Parathyroid adenoma (tissue), 2 donors: ENCODE measurements around the gene TFCP2L1.

Experiments used
- H2AFZ ChIP-seq: fragments of 300-600 bp; sonication (generic); one replicate; pipeline ENCODE4 v1.7.0; 2017; ENCODE audit warnings: antibody characterized with exemption, mild to moderate bottlenecking
- H3K27ac ChIP-seq: fragments of 300-600 bp; sonication (generic); one replicate; pipeline ENCODE4 v1.7.0; 2017
- H3K27me3 ChIP-seq: fragments of 300-600 bp; sonication (generic); one replicate; pipeline ENCODE4 v1.7.0; 2017; ENCODE audit warnings: low read length; ENCODE audit not compliant: control insufficient read depth, insufficient read depth
- H3K36me3 ChIP-seq: fragments of 300-600 bp; sonication (generic); one replicate; pipeline ENCODE4 v1.7.0; 2017; ENCODE audit warnings: low read length; ENCODE audit not compliant: control insufficient read depth, insufficient read depth
- H3K4me1 ChIP-seq: fragments of 300-600 bp; sonication (generic); one replicate; pipeline ENCODE4 v1.7.0; 2017; ENCODE audit warnings: control low read depth
- H3K4me2 ChIP-seq: fragments of 300-600 bp; sonication (generic); one replicate; pipeline ENCODE4 v1.7.0; 2017; ENCODE audit warnings: low read length
- H3K4me3 ChIP-seq: fragments of 300-600 bp; sonication (generic); one replicate; pipeline ENCODE4 v1.7.0; 2017; ENCODE audit warnings: low read depth, low read length
- H3K79me2 ChIP-seq: fragments of 300-600 bp; sonication (generic); one replicate; pipeline ENCODE4 v1.7.0; 2017; ENCODE audit warnings: control low read depth
- H3K9ac ChIP-seq: fragments of 300-600 bp; sonication (generic); one replicate; pipeline ENCODE4 v1.7.0; 2017; ENCODE audit warnings: mild to moderate bottlenecking
- H3K9me3 ChIP-seq: fragments of 300-600 bp; sonication (generic); one replicate; pipeline ENCODE4 v1.7.0; 2017; ENCODE audit warnings: low read length; ENCODE audit not compliant: control insufficient read depth
- TF ChIP-seq, protein P1 (sequence below): fragments of 300-600 bp; sonication (generic); IDR thresholded peaks from one replicate; pipeline ENCODE4 v1.7.0; 2017; ENCODE audit warnings: antibody characterized with exemption, mild to moderate bottlenecking
- donor health status: primary hyperparathyroidism.

The TFCP2L1 gene

GRCh38 chr2:121236650-121237180 lies 48.3 kb downstream of the TFCP2L1 start:
- Histone ChIP-seq H3K9me3 (no peaks in the 10 kb centered on the region), H3K27me3 (no peaks in the 10 kb centered on the region), H3K4me3 (no peak overlapping the region), H3K27ac (no peak overlapping the region), H2AFZ (no peak overlapping the region), H3K9ac (no peak overlapping the region), H3K79me2 (no peaks in the 10 kb centered on the region), H3K4me2 (no peak overlapping the region), H3K36me3 (no peaks in the 10 kb centered on the region), H3K4me1 (no peaks in the 10 kb centered on the region)
- TF ChIP-seq, protein P1, sequence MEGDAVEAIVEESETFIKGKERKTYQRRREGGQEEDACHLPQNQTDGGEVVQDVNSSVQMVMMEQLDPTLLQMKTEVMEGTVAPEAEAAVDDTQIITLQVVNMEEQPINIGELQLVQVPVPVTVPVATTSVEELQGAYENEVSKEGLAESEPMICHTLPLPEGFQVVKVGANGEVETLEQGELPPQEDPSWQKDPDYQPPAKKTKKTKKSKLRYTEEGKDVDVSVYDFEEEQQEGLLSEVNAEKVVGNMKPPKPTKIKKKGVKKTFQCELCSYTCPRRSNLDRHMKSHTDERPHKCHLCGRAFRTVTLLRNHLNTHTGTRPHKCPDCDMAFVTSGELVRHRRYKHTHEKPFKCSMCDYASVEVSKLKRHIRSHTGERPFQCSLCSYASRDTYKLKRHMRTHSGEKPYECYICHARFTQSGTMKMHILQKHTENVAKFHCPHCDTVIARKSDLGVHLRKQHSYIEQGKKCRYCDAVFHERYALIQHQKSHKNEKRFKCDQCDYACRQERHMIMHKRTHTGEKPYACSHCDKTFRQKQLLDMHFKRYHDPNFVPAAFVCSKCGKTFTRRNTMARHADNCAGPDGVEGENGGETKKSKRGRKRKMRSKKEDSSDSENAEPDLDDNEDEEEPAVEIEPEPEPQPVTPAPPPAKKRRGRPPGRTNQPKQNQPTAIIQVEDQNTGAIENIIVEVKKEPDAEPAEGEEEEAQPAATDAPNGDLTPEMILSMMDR: no peak

DNA sequence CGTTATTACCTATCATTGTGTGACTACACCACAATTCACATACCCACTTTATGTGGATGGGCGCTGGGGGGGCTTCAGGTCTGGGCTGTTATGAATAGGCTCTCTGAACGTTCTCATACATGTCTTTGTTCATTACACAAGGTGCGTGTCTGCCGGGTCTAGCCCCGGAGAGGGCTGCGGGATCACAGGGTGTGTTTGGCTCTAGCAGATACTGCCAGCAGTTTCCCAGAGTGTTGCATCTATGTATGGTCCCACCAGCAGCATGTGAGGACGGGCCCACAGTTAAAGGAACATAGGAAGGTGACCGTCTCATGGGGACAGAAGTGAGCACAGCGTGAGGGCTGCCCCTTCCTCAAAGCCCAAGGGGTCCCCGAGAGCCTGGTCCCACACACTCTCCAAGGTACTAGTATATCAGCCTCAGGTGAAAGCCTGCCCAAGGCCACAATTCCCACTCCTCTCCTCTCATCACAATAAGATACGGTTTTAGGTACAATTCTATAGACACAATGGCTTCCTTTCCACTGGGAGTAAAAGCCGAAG lies 48.8 kb downstream of the TFCP2L1 start:
- Histone ChIP-seq H3K36me3 (no peaks in the 10 kb centered on the region), H3K79me2 (no peaks in the 10 kb centered on the region), H2AFZ (no peak overlapping the region)

DNA sequence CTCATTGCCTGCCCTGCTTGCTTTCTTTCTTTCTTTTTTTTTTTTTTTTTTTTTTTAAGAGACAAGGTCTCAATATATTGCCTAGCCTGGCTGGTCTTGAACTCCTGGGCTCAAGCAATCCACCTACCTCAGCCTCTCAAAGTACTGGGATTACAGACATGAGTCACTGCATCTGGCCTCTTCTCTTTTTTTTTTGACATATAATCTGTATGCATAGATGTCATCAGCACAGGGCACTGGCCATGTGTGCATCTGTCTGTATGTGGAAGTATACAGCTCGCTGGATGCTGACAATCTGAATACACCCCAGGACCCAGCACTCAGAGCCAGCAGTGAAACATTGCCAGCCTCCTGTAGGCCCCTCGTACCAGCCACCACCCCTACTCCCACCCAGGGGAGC lies 49.5 kb downstream of the TFCP2L1 start:
- TF ChIP-seq, protein P1: no peak

More for the DNA sequence above, 48.8 kb downstream of the TFCP2L1 start:
- Histone ChIP-seq H3K4me1 (no peaks in the 10 kb centered on the region), H3K9ac (no peak overlapping the region), H3K9me3 (no peaks in the 10 kb centered on the region), H3K27me3 (no peaks in the 10 kb centered on the region), H3K27ac (no peak overlapping the region), H3K4me2 (no peak overlapping the region), H3K4me3 (no peak overlapping the region)
- TF ChIP-seq, protein P1: no peak

GRCh38 chr2:121234791-121235190 lies 50.2 kb downstream of the TFCP2L1 start:
- Histone ChIP-seq H3K9ac (no peak overlapping the region), H2AFZ (no peak overlapping the region), H3K36me3 (no peaks in the 10 kb centered on the region), H3K9me3 (no peaks in the 10 kb centered on the region), H3K27me3 (no peaks in the 10 kb centered on the region), H3K79me2 (no peaks in the 10 kb centered on the region), H3K4me3 (no peak overlapping the region), H3K4me1 (no peaks in the 10 kb centered on the region), H3K27ac (no peak overlapping the region), H3K4me2 (no peak overlapping the region)
- TF ChIP-seq, protein P1: no peak

More for the DNA sequence above, 49.5 kb downstream of the TFCP2L1 start:
- no peak overlapping the region for H3K4me2 ChIP-seq
- H3K79me2 ChIP-seq: no peaks in the 10 kb centered on the region
- H3K27ac ChIP-seq: no peak overlapping the region
- H3K4me3 ChIP-seq: no peak overlapping the region
- no peak overlapping the region for H3K9ac ChIP-seq
- no peaks in the 10 kb centered on the region for H3K9me3 ChIP-seq
- H3K27me3 ChIP-seq: no peaks in the 10 kb centered on the region
- H2AFZ ChIP-seq: no peak overlapping the region
- H3K36me3 ChIP-seq: no peaks in the 10 kb centered on the region
- H3K4me1 ChIP-seq: no peaks in the 10 kb centered on the region

DNA sequence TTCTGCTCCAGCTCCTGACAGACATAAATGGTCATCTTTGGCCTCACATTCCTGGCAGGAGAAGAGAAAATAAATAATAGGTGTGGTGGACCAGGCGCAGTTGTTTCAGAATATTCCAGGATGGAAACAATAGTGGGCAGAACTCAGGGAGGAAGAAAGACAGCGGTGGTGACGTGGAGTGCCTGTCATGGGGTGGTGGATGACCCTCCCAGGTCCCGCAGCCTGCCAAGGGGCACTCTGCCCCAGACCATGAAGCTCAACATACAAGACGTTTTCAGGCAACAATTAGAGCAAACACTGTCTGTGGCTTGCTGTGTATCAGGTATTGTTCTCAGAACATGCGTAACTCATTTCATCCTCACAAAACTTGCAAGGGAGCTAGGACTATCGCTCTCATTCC lies 50.9 kb downstream of the TFCP2L1 start:
- Histone ChIP-seq H3K4me2 (no peak overlapping the region), H3K27ac (no peak overlapping the region)

More for the DNA sequence above, 50.9 kb downstream of the TFCP2L1 start:
- no peaks in the 10 kb centered on the region for H3K27me3 ChIP-seq
- H2AFZ ChIP-seq: no peak overlapping the region
- H3K9ac ChIP-seq: no peak overlapping the region
- H3K4me3 ChIP-seq: no peak overlapping the region
- no peaks in the 10 kb centered on the region for H3K4me1 ChIP-seq
- H3K9me3 ChIP-seq: no peaks in the 10 kb centered on the region
- H3K36me3 ChIP-seq: no peaks in the 10 kb centered on the region
- H3K79me2 ChIP-seq: no peaks in the 10 kb centered on the region
- TF ChIP-seq, protein P1: no peak
